Activated CD8-positive, alpha-beta memory T cell treated with anti-CD3 and anti-CD28 coated beads, Interleukin-2, amount 50 U/mL, for 24 hours (primary cell): ENCODE measurements around the gene TCF20.

ENCODE experiments used
- DNase-seq: peaks from one replicate; pipeline ENCODE4 v3.0.0-alpha.2; 2020; ENCODE audit errors: extremely low read depth

The TCF20 gene

DNA sequence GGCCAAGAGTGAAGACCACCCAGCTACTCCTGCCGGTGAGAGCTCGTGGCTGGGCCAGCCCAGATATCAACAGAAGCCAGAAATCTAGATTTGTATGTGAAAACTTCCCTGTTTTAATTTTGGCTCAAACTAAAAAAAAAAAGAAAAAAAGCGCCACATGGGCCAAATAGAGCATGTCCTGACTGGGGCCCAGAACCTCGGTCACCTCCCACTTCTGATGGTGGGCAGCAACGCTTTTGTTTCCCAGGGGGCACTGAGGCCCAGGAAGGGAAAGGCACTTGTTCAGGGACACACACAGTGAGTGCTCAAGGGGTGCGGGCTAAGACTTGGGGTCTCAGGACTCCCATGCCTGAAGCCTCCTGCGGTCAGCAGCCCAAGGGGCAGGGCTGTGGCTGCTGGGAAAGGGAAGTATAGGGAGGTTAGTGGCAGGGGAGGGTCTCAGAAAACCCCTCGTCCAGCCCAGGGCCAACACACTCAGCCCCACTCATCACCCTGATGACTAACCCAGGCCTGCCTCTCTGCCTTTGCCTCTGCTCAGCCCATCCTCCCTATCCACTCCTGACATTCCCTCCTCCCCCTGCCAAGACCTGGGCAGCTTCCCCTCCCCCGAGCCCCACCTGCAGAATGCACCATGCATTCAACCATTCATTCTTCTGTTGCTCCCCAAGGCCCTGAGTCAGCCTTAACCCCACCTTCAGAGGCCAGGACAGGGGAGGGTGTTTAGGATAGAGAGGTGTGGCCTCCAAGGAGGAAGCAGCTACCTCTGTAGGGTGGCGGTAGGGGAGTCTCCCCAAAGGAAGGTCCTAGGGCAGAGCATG, 30.0 kb upstream of the TCF20 start:
- DNase-seq, result no peak

DNA sequence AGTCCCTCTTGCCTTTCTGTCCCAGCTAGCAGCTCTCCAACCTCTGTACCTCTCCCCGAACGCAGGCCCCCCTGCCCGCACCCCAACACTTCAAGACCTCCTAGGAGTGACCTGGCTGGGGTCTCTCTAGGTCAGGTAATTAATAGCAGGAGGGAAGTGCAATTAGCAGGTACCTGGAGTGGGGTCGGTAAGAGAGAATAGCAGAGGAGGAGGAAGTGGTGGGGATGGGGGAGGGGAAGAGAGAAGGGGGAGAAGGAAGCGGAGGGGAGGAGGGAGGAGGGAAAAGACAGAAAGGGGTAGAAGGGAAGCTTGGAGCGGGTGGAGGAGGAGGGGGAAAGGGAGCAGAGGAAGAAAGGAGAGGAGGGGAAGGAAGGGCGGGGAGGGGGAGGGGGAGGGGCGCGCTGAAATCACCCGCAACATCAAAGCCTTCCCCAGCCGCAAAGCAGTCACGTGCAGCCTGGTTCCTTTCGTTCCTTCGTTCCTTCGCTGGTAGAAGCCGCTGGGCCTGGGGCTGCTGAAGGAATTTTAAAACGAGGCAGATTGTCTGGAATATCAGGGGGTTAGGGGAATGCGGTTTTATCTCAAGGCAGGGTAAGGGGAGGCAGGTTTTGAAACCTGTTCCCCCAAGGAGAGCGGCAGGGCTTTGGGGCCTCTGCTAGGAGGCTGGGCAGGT, 29.3 kb upstream of the TCF20 start:
- no peak for DNase-seq

DNA sequence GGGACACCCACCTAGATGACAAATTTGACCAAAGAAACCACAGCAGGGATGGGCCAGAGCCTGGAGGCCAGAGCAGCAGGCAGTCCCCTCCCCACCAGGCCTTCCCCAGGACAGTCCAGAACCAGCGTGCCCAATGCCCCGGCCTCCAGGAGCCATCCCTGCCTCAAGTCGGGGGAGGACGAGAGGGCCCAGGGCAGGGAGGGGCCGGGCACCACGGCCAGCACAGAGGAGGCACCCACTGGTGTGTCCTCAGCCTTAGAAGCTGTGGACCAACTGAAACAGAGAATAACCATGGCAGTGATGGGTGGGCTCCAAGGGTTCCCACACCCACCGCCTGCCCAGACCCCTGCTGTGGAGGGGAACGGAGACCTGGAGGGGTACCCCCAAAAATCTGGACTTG, 28.3 kb upstream of the TCF20 start:
- no peak for DNase-seq

DNA sequence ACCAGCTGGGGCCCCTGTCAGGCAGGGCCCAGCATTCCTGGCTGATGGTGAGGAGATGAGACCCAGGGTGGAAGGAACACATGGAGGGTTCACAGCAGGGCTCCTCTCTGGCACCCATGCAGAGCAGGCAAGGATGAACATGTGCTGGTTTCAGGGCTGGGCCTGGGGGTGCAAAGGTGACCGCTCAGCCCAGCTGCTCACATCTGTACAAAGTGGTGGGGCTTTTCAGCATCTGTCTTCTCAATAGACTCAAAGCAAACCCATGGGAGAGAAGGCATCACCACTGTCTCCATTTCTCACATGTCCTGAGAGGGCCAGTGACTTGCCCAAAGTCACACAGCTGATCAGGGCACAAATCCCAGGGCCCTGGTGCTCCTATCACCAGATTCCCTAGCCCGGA, 27.3 kb upstream of the TCF20 start:
- DNase-seq, result no peak

DNA sequence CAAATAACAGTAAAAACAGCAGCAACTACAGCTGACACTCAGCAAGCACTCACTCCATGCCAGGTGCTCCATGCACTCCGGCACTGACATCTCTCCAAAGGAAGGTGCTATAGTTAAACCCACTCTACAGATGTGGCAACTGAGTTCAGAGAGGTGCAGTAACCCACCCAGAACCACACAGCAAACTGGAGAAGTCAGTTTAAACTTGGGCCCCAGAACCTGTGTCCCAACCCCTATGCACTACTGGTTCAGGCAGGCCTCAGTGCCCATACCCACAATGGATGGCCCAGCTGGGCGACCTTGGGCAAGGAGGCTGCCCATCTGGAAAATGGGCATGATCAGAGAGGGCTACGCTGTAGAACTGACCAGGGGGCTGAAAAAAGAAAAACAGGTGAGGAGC, 26.4 kb upstream of the TCF20 start:
- DNase-seq, result no peak

DNA sequence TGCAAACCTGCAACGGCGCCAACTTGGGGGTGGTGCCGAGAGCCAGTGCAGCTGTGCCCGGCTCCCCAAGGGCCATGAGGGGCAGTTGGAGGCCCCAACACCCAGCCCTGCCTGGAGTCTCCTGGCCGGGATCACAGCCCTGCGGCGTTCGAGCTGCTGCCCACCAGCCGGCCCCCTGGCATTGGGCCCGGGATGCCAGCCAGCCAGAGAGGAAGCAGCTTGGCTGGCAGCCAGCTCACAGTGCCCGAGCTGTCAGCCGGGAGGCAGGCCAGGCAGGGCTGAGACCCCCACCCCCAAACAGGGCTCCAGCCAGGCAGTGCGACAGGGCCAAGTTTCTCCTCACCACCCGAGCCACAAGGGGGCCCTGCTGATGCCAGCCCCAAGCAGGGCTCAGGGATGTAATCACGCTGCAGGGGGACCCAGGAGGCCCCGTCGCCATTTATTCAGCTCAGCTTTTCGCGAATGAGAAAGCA, 26.0 kb upstream of the TCF20 start:
- no peak for DNase-seq

DNA sequence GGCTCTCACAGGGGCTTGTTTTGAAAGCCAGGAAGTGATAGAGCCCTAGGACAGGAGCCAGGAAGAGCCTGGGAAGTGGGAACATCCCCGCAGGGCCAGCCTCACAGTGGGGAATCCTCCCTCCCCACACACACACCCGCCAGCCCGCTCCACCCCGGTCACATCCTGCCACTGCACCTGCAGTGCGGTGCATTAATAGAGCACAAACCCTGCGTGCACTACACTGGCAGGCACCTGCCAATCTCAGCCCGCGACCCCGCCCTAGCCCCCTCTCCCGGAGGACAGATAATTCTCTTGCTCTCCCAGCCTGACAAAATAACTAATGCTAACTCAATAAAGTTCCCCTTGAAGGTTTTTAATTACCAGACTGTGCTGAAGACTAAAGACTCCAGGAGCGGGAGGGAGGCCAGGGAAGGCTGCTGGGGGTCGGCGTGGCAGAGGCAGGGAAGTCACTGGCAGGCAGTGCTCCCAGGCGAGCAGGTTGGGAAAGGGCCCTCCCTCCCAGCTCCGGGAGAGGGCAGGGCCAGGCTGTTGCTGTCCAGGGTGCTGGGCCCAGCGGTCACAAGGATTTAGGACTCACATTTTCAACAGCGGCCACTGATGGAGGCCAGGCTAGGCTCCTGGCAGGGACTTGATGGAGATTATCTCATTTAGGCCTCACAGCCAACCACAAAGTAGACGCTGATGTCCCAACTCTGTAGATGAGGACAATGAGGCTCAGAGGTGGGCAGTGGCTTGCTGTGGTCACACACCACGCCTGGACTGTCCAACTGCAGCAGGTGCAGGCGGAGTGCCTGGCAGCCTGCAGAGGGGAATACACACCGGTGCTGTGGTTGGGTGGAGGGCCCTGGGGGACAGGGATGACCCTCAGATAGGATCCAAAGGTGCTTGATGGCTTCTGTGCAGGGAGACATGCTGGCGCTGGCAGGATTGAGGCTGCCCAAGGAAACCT, 23.9 kb upstream of the TCF20 start:
- no peak for DNase-seq

DNA sequence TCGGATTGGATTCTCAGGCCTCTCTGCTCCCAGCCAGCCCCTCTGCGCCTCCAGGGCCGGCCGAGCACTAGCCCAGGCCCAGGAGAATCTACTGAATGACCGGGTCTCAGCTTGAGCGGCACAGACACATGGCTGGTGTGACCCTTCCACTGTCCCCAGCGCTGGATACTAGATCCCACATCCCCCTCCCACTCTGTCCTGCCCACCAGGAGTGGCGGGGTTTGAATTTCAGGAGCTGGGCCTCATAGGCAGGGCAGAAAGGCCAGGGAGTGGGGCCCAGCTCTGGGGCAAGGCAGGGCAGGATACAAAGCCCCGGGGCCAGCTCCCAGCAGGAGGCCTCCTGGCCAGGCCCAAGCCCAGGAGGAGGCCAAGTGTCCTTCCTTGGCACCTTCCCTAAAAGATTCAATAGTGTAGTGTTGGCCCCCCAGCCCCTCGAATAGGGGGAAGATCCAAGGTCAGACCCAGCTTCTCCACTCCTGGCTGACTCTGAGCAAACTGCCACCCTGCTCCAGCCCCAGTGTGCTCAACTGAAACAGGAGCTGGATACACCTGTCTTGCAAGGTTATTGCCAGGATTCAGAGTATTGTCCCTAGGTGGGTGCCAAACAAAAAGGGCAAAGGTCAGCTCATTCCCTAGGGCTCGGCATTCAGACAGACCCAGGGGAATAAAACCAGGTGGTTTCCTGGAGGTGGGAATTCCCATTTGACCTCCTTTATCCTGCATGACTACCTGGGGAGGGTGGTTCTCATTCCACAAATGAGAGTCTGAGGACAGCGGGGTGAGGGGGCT, 22.5 kb upstream of the TCF20 start:
- no peak for DNase-seq

DNA sequence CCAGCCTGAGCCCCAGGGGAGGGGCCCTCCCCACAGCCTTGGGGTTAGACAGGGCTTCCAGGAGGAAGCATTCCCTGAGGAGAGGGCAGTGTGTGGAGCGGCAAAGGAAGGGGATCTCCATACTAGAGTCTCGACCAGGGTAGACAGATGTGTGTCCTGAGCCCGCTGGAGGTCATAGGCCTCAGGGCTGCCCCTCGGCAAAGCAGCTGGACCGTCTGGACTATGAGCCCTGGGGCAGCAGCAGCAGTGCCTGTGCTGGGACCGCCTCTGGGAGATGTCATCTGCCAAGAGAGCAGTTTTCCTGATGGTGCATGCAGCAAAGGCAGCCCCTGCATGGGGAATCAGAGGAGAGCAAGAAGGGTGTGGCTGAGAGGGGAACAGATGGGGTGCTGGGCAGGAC, 20.8 kb upstream of the TCF20 start:
- no peak for DNase-seq

DNA sequence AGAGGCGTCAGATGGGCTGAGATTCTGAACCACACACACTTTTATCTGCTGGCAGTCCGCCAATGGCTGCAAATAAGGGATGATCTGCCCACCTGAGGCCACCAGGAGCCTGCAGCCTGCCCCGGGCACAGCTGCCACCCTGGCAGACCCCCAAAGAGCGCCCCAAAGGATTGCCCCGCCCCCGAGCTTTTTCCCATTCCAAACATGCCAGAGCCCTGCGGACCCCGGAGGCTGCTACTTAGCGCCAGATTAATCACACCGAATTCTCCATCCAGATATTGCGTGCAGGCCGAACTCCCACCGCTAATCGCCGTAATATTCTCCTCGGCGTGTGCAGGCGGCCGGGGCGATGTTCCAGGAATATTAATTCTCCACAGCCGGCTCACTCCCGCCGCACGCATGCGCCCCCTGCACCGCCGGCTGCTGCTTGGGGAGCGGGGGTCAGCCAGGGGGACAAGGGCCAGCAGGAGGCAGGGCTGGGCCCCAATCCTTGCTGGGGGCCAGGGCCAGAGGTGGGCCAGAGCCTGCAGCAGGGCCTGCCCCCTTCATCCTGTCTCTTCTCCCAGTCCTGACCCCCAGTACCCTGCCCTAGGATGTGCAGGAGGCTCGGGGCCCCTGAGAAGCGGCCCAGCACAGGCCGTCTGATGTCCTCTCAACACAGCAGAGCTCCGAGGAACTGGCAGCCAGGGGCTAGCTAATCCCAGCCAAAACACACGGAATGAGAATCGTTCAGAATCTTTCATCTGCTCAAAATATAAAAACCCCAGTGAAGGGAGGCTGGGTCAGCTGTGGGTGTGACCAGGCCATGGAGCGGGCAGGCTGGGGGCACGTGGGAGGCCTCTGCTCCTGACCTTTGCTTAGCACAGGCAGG, 19.5 kb upstream of the TCF20 start:
- no peak for DNase-seq

DNA sequence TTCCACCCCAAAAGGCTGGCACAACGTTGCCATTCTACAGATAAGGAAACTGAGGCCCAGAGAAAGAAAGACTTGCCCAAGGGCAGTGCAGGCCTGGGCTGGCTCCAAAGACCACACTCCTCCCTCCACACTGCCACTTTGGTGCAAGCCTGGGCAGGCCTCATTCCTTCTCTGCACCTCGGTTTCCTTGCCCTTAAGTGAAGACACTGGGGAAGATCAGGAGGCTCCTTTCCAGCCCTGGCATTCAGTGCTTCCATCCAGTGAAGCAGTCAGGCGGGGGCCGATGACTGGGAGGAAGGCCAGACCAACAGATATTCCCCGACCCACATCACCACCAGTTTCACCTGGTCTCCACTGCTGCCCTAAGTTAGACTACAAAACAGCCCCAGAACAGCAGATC, 18.3 kb upstream of the TCF20 start:
- DNase-seq, result no peak

DNA sequence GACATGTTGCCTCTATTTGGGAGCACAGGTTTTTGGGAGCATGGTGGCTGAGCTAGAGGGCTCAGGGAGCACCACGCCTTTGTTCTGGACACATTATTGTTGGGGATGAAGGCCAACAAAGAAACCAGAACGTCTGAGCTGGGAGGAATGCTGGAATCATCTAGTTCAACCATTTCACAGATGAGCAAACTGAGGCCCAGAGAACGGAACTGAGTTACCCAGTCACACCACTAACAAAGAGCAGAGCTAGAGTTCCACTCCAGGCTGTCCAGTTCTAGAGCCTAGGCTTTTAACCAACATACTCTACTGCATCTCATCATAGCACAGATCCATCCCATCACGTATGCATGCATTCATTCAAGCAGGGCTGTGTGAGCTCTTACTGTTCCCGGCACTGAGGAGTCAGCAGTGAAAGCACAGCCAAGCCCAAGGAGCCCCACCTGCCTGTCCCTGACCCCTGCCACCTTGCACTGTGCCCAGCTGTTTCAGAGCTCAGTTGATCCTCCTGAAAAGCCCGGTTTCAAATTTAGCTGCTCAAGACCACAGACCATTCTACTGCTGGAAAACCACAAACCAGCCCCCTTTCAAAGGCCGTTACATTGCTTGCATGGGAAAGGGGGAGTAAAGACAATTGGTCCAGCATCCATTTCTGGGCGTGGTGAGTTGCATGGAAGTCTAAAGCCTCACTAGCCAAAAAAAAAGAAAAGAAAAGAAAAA, 16.9 kb upstream of the TCF20 start:
- DNase-seq, result no peak

DNA sequence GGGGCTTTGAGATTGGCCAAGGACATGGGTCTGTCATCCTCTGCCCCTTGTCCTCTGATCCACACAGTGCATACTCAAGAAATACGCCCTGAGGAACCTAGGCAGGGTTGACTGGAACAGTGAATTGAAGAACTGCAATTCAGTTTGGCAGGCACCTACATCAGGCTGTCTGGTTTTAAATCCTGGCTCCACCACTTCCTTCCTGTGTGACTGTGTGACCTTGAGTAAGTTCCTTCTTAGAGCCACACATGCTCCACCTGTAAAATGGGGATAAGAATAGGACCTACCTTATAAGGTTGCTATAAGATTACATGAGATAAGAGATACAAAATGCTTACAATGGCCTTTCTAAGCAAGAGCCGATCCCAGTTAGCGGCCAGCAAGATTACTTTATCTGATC, 15.8 kb upstream of the TCF20 start:
- DNase-seq, result no peak

DNA sequence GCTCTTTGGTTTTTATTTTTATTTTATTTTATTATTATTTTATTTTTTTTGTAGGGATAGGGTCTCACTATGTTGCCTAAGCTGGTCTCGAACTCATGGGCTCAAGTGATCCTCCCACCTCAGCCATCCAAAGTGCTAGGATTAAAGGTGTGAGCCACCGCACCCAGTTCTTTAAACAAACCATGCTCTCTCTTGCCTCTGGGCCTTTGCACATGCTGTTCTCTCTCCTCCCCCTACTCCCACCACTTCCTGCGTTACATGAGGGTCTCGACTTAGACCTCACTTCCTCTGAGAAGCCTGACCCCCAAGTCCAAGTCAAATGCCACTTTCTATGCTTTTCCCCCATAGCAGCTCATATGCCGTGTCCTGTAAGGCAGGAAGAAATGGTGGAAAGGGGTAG, 15.2 kb upstream of the TCF20 start:
- DNase-seq, result no peak

DNA sequence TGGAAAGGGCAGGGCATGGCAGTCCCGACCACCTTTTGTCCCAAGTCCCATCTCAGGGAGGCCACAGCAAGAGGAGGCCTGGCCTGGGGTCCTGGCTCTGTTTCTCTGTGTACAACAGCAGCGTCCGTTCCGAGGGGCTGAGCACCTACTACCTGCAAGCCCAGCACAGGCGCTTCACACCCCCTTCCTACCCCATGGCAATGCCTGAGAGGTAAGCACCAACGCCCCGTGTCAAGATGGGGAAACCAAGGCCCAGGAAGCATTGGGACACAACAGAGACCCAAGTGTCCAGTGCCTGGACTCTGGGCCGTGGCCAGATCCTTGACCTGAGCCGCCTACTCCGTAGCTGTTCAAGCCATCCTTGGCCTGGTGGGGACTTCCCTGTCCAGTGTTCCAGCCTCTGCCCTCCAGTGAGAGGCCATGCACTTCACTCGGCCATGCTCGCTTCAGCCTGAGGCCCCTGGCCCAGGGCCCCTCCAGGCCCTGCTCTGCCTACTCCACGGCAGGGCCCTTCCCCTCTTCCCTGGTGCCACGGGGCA, 14.3 kb upstream of the TCF20 start:
- no peak for DNase-seq

DNA sequence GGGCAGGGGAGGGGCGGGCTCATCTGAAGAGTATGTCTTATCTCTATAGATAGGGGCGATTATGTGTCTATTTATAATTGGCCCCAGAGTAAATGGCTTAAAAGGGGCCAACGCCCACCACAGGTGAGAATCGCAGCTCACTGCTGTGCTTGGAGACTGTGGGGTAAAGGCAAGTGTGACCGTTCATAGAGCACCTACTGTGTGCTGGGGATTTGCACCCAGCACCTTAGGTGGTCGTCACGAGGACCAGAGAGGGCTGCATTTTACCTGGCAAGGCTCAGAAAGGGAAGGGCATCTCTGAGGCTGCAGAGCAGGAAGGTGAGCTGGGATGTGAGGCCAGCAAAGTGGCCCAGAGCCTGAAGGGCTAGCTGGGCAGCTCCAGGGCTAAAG, 13.7 kb upstream of the TCF20 start:
- DNase-seq, result no peak

DNA sequence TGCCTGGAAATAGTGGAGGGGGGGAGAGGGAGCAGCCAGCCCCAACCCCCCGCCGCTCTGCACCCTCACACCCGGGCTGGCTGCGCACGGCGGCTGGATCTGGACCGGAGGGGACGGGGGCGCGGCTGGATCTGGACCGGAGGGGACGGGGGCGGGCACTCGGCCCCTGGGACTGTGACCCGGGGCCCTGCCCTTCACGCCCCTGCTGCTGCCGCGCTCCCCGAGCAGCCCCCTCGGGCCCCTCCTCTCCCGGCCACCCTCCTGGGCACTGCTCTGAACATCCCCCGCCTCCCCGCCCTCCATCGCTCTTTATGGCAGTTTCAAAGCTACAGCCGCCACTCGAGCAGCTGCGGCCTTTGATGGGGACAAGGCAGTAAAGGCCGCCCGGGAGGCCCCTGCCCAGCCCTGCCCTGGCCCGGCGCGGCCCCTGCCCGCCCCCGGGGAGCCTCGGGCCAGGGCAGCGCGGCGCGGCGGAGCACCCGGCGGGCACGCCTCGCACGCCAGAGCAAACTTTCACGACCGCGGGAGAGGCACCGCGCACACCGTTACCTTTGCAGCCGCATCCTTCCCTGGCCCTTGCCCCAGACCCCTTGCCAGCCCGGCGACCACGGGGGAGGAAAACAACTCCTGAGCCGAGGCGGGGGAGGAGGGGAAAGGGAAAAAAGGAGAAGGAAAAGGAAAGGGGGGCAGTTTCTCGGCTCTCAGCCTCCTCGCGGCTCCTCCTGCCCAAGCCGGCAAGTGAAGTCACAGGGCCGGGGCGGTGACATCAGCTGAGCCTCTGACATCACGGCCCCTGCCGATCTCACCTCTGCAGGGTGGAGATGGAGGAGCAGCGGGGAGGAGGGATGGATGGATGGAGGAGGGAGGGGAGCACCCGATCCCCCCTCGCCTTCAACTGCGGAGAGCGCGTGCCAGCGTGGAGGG, 13.1 kb upstream of the TCF20 start:
- no peak for DNase-seq

DNA sequence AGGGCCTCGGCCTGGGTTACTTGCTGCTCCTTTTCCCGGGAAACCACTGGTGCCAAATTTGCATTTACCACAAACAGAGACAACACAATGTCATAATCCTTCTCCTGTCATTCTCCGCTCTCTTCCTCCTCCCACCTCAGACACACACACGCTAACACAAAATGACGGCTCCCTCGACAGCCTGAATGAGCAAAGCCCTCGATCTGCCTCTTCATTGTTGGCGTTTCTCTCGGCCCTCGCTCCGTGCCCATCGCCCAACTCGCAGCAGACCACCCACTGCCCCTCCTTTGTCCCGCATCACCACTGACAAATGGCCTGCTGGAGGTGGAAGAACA, 12.5 kb upstream of the TCF20 start:
- DNase-seq, result no peak
